Neural progenitor cell (in vitro differentiated cells): ENCODE data around the gene FAM193A.

ENCODE experiments used
- CTCF ChIP-seq: fragments of 200-600 bp; sonication (generic); IDR thresholded peaks from 2 replicates; pipeline ENCODE4 v1.5.1; 2017; ENCODE audit warnings: antibody characterized with exemption, mild to moderate bottlenecking
- EZH2 ChIP-seq: fragments of 200-600 bp; sonication (generic); IDR thresholded peaks from 2 replicates; pipeline ENCODE4 v1.6.1; 2017; ENCODE audit warnings: antibody characterized with exemption, mild to moderate bottlenecking, moderate library complexity
- EZH2phosphoT487 ChIP-seq: fragments of 200-600 bp; sonication (generic); IDR thresholded peaks from 2 replicates; pipeline ENCODE4 v1.6.1; 2017; ENCODE audit warnings: antibody characterized with exemption

DNA sequence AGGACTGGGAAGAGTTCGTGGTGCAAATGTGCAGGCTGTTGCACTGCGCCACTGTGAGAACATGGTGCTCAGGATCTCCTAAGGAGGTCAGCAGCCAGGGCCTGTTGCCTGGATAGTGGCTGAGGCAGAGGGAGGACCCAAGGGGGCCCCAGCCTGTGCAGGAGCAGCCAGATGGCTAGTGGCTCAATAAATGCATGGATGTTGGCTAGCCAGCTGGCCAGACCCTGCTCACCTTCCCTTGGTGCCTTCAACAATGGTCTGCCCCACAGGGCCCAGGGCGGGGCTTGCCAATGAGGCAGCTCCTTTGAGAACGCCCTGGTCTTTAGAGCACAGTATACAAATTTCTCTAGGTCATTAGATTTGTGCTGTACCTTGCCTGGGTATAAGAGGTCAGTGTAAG is 152.2 kb downstream of the FAM193A start:
- no peak for TF ChIP-seq CTCF
- no peak for TF ChIP-seq EZH2phosphoT487
- no peak for TF ChIP-seq EZH2
